ENCODE data around the gene CNOT2. TPM values are rescaled to one million over a fixed set of nuclear protein-coding genes. Genes with fewer than 3 reads are reported as not detected.

CNOT2 gene
- total RNA-seq, 1 donor from 2014 or later = 79.4 TPM

- Mint-ChIP-seq H3K4me3 (peak within 1 kb of the TSS; percentile 96), H3K4me1 (peaks cover 16% of the 10 kb centered on the region), H3K27me3 (ENCODE audit: low read depth) (peaks cover 56% of the 10 kb centered on the region), H3K9me3 (no peaks in the 10 kb centered on the region), H3K36me3 (ENCODE audit: low read depth) (no peaks in the 10 kb centered on the region), H3K27ac (ENCODE audit: unreplicated experiment) (peak within 1 kb of the TSS; percentile 43)
- TF ChIP-seq CTCF (conservative IDR thresholded peaks at IDR 0.05) = no peak
- peak; percentile 73 for DNase-seq (ENCODE audit: low read depth, low spot score)
Observed at GRCh38 chr12:70365648-70366518, 122.7 kb downstream of the CNOT2 start, which contains the start of gene KCNMB4. TSS of gene KCNMB4 (plus strand) at chr12:70366290. CDS start at chr12:70366735, 445 bp downstream.

- peak overlapping the region; percentile 43 for H3K27ac Mint-ChIP-seq (ENCODE audit: unreplicated experiment)
- peaks cover 16% of the 10 kb centered on the region for H3K4me1 Mint-ChIP-seq
- TF ChIP-seq CTCF (conservative IDR thresholded peaks at IDR 0.05) = peak; percentile 10
- H3K4me3 Mint-ChIP-seq = peak overlapping the region; percentile 96
- H3K9me3 Mint-ChIP-seq = no peaks in the 10 kb centered on the region
- H3K27me3 Mint-ChIP-seq (ENCODE audit: low read depth) = peaks cover 54% of the 10 kb centered on the region
- peak; percentile 41 for DNase-seq (ENCODE audit: low read depth, low spot score)
- no peaks in the 10 kb centered on the region for H3K36me3 Mint-ChIP-seq (ENCODE audit: low read depth)
Observed at GRCh38 chr12:70366581-70367257, 123.5 kb downstream of the CNOT2 start.

GRCh38 chr12:70367258-70368141, 124.3 kb downstream of the CNOT2 start:
- TF ChIP-seq CTCF (conservative IDR thresholded peaks at IDR 0.05) = no peak
- peaks cover 46% of the 10 kb centered on the region for H3K27me3 Mint-ChIP-seq (ENCODE audit: low read depth)
- H3K4me3 Mint-ChIP-seq = peak overlapping the region; percentile 96
- H3K27ac Mint-ChIP-seq (ENCODE audit: unreplicated experiment) = peak overlapping the region; percentile 27
- peaks cover 3% of the 10 kb centered on the region for H3K36me3 Mint-ChIP-seq (ENCODE audit: low read depth)
- no peaks in the 10 kb centered on the region for H3K9me3 Mint-ChIP-seq
- peaks cover 16% of the 10 kb centered on the region for H3K4me1 Mint-ChIP-seq
- DNase-seq (ENCODE audit: low read depth, low spot score) = no peak

- H3K4me3 Mint-ChIP-seq = no peak overlapping the region
- peaks cover under 1% of the 10 kb centered on the region for H3K4me1 Mint-ChIP-seq
- TF ChIP-seq CTCF (conservative IDR thresholded peaks at IDR 0.05) = no peak
- DNase-seq (ENCODE audit: low read depth, low spot score) = no peak
- no peak overlapping the region for H3K27ac Mint-ChIP-seq (ENCODE audit: unreplicated experiment)
- H3K36me3 Mint-ChIP-seq (ENCODE audit: low read depth) = peaks cover 6% of the 10 kb centered on the region
- peaks cover 3% of the 10 kb centered on the region for H3K27me3 Mint-ChIP-seq (ENCODE audit: low read depth)
- no peaks in the 10 kb centered on the region for H3K9me3 Mint-ChIP-seq
Observed at GRCh38 chr12:70372881-70373280, 129.6 kb downstream of the CNOT2 start.

GRCh38 chr12:70379846-70380245, 136.6 kb downstream of the CNOT2 start:
- Mint-ChIP-seq H3K36me3 (ENCODE audit: low read depth) (peaks cover 26% of the 10 kb centered on the region), H3K27ac (ENCODE audit: unreplicated experiment) (no peak overlapping the region), H3K4me1 (no peaks in the 10 kb centered on the region), H3K27me3 (ENCODE audit: low read depth) (no peaks in the 10 kb centered on the region), H3K9me3 (peaks cover 10% of the 10 kb centered on the region), H3K4me3 (no peak overlapping the region)
- TF ChIP-seq CTCF (conservative IDR thresholded peaks at IDR 0.05) = no peak
- DNase-seq (ENCODE audit: low read depth, low spot score) = no peak
